Fibroblast of mammary gland (primary cell): ENCODE results near the gene SUN1.
A peak's percentile ranks its signal among the peaks of the same experiment; 100 is the strongest.

Experiments
- DNase-seq: peaks from one replicate; pipeline ENCODE4 v3.0.0-alpha.2; 2010; ENCODE audit warnings: low read depth
- H3K4me3 ChIP-seq: 2 replicates; pipeline ENCODE4 v1.5.1; 2011; ENCODE audit warnings: low read depth, mild to moderate bottlenecking, low read length, moderate library complexity; ENCODE audit not compliant: control insufficient read depth
- TF ChIP-seq, protein P1 (sequence below): conservative IDR thresholded peaks from 2 replicates; pipeline ENCODE4 v1.5.1; 2011; ENCODE audit warnings: low read depth, low read length, inconsistent platforms; ENCODE audit not compliant: control insufficient read depth, insufficient read depth

The SUN1 gene

DNA sequence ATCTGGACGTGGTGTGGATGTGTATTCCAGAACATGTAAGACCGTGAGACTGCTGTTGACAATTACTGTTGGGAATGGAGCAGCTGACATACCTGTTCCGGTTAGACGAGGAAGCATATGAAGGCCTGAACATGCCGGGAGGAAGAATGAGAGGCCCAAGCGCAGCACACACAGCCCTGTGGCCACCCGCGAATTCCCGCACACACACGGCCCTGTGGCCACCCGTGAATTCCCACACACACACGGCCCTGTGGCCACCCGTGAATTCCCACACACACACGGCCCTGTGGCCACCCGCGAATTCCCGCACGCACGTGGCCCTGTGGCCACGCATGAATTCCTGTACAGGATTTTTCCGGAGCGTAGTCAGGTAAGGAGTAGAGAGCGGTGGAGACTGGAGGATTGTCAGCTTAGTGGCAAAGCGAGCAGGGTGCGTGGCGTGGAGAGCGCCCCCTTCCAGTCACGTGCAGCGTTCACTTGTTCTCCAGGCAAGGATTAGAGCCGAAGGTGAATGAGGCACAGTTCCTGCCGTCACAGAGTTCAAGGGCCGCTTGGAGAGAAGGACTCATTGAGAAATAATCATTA, 9.5 kb upstream of the SUN1 start:
- no peak for DNase-seq
- H3K4me3 ChIP-seq: no peak overlapping the region
- TF ChIP-seq, protein P1, sequence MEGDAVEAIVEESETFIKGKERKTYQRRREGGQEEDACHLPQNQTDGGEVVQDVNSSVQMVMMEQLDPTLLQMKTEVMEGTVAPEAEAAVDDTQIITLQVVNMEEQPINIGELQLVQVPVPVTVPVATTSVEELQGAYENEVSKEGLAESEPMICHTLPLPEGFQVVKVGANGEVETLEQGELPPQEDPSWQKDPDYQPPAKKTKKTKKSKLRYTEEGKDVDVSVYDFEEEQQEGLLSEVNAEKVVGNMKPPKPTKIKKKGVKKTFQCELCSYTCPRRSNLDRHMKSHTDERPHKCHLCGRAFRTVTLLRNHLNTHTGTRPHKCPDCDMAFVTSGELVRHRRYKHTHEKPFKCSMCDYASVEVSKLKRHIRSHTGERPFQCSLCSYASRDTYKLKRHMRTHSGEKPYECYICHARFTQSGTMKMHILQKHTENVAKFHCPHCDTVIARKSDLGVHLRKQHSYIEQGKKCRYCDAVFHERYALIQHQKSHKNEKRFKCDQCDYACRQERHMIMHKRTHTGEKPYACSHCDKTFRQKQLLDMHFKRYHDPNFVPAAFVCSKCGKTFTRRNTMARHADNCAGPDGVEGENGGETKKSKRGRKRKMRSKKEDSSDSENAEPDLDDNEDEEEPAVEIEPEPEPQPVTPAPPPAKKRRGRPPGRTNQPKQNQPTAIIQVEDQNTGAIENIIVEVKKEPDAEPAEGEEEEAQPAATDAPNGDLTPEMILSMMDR: no peak

DNA sequence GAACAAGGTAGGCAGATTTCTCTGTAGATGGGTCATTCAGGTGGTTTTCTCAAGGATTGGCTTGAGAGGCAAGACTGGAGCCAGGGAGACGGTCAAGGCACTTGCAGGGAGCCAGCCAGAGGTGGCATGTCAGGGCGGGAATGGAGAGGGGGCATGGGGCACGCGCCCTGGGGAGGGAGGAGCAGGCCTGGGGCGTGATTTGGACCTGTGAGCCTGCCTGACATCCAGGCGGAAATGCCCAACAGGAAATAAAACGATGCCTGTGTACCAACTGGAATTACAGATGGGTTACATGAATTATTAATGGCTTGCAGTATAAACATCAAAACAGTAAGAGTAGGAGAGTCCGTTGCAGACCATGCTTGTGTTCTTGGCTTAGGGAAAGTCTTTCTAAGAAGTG, 8.6 kb upstream of the SUN1 start:
- TF ChIP-seq, protein P1: no peak
- H3K4me3 ChIP-seq: no peak overlapping the region
- no peak for DNase-seq

DNA sequence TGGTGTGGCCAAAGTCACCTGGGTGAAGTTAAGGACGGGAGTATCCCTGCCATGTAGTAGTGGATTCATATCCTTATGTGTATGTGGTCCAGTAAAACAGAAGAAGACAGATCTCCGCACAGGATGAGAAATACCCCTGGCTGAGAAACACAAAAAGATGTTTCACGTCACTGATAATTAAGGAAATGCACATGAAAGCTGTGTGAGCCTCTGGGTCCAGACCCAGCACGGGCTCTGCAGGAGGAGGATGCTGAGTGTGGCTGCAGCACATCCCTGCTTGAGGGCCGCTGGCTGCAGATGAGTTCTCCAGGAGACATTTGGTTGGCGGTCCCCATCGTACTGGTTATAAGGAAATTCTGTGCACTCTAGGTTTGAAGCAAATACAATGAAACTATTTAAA, 8.2 kb upstream of the SUN1 start:
- no peak overlapping the region for H3K4me3 ChIP-seq
- no peak for DNase-seq
- TF ChIP-seq, protein P1: no peak

DNA sequence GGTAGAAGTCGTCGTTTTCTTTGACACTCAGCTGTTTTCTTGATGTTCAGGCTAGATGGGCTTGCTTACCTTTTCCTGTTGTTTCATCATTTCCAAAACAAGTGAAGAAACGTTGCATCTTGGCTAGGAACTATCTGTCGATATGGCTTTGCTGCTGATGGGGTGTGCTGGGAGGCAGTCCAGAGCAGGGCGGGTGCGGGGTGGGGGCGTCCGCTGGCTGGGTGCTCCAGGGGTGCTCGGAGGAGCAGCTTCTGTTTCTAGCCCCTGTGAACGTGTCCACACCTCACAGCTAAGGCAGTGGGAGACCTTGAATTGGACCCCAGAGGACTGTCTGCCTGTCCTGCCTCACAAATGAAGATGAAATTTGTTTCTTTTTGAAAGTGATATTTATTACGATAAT, 7.6 kb upstream of the SUN1 start:
- DNase-seq: peak; percentile 26
- TF ChIP-seq, protein P1: no peak
- peak overlapping the region; percentile 24 for H3K4me3 ChIP-seq

DNA sequence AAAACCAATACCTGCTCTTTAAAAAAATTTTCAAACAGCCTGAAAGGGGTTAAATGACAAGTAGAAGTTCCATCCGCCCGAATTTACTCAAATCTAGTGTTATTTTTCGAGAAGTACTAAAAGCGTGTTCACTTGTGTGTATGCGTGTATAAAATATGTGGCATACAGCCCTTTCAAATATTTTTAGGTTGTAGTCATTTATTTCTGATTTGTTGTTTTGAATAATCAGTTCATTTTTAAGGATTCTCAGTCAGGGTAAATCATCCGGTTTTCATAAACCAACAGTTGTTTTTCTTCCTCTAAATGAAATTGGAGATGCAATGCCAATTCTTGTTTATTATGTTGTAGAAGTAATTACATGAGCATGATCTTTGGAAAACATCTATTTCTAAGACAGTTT, 6.9 kb upstream of the SUN1 start:
- DNase-seq: peak; percentile 71
- no peak overlapping the region for H3K4me3 ChIP-seq
- TF ChIP-seq, protein P1: no peak

DNA sequence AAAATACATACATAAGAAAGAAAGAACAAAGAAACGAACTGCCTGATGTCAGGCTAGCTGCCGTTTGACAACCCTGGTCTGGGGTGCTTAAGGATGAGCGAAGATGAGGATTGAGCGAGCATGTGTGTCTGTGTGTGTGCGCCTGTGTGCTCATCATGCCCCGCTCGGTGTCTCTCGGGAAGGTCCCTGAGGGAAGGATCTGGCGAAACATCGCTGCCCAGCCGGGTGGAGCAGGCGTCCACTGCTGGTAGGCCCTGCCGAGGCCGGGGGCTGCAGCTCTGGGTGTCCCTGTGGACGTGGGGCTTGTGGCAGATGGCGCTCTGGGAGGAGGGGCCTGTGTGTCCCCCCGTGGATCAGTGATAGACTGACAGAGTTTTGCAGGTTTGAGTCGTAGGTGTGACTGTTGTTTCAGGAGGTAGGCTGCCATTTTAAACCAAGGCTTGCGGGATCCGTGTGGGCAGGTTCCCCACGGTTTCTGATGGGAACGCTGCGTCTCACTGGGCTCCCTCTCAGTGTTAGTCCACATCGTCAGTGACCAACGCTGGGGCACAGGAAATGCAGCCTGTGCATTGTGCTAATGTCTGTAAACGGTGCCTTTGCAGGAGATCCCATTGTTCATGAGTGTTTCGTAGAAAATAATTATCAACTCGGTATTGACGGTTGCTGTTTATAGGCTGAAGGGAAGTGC, 5.9 kb upstream of the SUN1 start:
- DNase-seq: peak; percentile 25
- H3K4me3 ChIP-seq: no peak overlapping the region
- TF ChIP-seq, protein P1: no peak
